ENCODE measurements around the gene GATA5.

The GATA5 gene, protein sequence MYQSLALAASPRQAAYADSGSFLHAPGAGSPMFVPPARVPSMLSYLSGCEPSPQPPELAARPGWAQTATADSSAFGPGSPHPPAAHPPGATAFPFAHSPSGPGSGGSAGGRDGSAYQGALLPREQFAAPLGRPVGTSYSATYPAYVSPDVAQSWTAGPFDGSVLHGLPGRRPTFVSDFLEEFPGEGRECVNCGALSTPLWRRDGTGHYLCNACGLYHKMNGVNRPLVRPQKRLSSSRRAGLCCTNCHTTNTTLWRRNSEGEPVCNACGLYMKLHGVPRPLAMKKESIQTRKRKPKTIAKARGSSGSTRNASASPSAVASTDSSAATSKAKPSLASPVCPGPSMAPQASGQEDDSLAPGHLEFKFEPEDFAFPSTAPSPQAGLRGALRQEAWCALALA

DNA sequence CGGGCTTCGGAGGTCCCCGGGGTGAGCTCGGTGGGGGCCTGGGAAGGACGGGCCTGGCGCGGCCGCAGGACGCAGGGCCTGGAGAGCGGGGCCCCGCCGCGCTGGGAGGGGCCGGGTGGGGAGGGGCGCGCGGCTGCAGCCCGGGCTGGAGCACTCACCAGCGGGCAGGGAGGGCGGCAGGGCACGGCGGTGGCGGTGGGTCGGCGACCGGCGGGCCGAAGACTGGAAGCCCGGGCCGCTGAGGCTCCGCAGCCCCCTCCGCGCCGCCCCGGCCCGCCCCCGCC lies at the start of gene GATA5:
GATA5 (minus strand) TSS at position 224 of the 284 bp plus-strand sequence. CDS start 474 bp downstream, outside the sequence.
- FAIRE-seq (no peak), DNase-seq (ENCODE audit: insufficient read length, low spot score) (no peak)
- TF ChIP-seq, protein P1, sequence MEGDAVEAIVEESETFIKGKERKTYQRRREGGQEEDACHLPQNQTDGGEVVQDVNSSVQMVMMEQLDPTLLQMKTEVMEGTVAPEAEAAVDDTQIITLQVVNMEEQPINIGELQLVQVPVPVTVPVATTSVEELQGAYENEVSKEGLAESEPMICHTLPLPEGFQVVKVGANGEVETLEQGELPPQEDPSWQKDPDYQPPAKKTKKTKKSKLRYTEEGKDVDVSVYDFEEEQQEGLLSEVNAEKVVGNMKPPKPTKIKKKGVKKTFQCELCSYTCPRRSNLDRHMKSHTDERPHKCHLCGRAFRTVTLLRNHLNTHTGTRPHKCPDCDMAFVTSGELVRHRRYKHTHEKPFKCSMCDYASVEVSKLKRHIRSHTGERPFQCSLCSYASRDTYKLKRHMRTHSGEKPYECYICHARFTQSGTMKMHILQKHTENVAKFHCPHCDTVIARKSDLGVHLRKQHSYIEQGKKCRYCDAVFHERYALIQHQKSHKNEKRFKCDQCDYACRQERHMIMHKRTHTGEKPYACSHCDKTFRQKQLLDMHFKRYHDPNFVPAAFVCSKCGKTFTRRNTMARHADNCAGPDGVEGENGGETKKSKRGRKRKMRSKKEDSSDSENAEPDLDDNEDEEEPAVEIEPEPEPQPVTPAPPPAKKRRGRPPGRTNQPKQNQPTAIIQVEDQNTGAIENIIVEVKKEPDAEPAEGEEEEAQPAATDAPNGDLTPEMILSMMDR (IDR thresholded peaks at IDR 0.05; ENCODE audit: insufficient read depth, missing control alignments), result no peak

DNA sequence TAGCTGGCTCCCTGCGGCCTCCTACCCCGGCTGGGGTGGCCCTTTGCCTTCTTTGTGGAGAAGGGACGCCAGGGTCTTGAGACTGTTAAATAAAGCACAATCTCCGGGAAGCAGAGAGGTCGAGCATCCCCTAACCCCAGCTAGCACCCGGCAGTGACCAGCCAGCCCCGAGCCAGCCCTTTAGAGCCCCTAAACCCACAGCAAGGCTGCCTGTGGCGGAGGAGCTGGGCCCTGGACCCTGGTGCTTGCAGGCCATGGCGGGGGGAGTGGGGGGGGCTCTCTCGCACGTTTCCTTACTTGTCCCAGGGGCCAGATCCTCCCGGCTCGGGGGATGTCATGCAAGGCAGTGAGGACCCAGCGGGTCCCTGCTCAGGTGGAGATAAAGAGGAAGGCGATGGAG lies 49.2 kb upstream of the GATA5 start:
- TF ChIP-seq, protein P1 (IDR thresholded peaks at IDR 0.05; ENCODE audit: insufficient read depth, missing control alignments), result no peak
- FAIRE-seq, result no peak
- no peak for DNase-seq (ENCODE audit: insufficient read length, low spot score)

DNA sequence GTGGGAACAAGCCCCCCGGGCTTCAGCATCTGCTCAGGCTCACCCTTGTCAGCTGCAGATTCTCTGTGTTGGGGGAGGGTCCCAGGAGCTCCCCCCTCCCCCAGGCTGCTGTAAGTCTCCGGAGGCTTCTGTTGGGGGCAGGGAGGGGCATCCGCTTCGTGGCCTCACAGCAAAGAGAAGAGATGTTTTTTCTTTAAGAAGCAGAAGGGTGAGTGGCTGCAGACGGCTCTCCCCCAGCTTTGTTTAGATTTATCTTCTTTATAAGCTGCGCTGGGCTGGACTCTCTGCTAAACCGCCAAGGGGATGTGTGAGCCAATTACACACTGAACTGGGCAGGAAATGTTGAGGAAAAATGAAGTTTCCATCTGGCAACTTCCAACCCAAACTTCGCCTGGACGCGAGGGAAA lies 48.7 kb upstream of the GATA5 start:
- TF ChIP-seq, protein P1 (IDR thresholded peaks at IDR 0.05; ENCODE audit: insufficient read depth, missing control alignments), result no peak
- FAIRE-seq, result no peak
- DNase-seq (ENCODE audit: insufficient read length, low spot score), result no peak

DNA sequence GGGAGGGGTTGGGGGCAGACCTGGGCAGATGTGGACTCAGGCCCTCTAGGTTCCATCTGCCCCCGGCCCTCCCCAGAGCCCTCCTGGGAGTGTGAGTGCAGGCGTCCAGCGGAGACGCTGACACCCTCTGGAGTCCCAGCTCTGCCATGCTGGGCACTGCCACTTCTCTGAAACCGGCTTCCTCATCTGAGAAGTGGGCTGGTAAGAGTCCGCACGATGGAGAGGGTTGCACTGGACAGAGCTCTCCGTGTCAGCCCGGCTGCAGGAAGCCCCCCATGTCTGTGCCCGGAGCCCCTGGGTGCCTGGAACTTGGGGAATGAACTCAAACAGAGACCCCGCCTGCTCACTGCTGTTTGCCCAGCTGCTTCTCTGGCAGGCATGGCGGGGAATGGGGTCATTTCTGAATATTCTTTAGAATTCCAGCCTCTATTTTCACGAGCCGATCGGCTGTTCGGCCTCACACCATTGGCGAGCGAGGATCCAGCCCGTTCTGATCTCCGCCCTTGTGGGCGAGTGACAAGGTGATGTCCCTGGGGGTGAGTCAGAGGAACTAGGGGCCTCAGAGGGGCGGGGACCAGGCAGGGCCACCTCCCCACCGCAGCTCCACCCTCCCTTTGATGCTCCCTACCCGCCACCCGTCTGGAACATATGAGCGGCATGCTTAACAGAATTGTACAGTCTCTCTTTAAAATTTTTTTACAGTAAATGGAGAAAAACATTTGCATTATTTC lies 47.8 kb upstream of the GATA5 start:
- DNase-seq (ENCODE audit: insufficient read length, low spot score), result no peak
- FAIRE-seq, result no peak
- TF ChIP-seq, protein P1 (IDR thresholded peaks at IDR 0.05; ENCODE audit: insufficient read depth, missing control alignments), result no peak

DNA sequence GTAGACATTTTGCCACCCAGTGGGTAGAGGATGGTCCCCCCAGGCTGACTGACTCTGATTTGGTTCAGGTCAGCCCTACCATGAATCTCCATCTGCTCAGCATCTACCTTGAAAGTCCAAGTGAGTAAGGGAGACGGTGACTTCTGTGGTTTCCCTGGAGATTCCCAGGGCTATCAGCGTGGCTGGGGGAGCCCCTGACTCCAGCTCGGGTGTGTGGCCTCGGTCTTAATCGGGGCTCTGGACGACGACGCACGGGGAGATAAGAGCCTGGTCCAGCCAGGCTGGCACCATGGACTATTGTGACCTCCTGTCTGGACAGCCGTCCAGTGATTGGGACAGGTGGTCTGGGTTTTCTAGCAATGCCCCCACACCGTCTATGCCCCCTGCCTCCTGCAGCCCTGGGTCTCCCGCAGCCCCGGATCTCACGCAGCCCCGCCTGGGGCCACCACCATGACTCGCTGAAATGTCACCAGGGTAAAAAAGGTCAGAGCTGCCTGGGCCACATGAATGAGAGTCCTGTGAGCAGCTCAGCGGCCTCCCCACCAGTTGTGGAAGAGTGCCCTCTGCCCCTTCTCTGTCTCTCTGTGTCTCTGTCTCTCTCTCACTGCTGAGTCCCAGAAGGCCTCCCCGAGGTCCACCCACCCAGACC lies 47.1 kb upstream of the GATA5 start:
- TF ChIP-seq, protein P1 (IDR thresholded peaks at IDR 0.05; ENCODE audit: insufficient read depth, missing control alignments), result no peak
- no peak for DNase-seq (ENCODE audit: insufficient read length, low spot score)
- FAIRE-seq, result no peak

DNA sequence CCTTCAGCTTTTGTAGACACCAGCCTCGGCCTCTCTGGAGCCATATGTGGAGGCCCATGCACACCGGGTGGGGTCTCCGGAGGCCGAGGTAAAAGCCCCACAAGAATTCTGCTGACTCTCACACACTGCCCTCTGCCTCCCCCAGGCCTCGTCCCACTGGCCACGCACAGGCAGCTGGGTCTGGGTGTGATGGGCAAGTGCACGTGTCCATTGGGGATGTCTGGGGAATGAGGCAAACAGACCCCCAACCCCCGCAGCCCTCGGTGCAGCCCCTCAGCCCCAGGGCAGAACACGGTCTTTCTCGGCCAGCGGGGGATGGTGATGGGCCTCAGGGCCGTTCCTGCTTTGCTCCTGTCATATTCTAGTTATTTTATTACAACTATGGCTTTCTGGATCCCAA lies 44.0 kb upstream of the GATA5 start:
- no peak for FAIRE-seq
- DNase-seq (ENCODE audit: insufficient read length, low spot score), result no peak
- TF ChIP-seq, protein P1 (IDR thresholded peaks at IDR 0.05; ENCODE audit: insufficient read depth, missing control alignments), result no peak
